Measurements from ENCODE around the gene FKBP5.
"Not testable (repeated sequence)": the region's sequence is repeated elsewhere in the genome, so short reads cannot be mapped to it uniquely, and the experiment has no call there.

Gene FKBP5

GRCh38 chr6:35718911-35719381, 30.2 kb upstream of the FKBP5 start:
- DNase-seq (no peak), ATAC-seq (replicated peaks) (no peak)
- Mint-ChIP-seq H3K4me1 (ENCODE audit: low read depth in 2 of 2) (peaks cover 29 to 45% of the 10 kb centered on the region in 2 donors), H3K27ac (peak overlapping the region in 1 of 2 donors; percentile 65), H3K9me3 (no peaks in the 10 kb centered on the region), H3K36me3 (ENCODE audit: insufficient read depth) (peaks cover 3% of the 10 kb centered on the region), H3K27me3 (no peaks in the 10 kb centered on the region), H3K4me3 (no peak overlapping the region)

GRCh38 chr6:35718375-35718736, 29.6 kb upstream of the FKBP5 start:
- Mint-ChIP-seq H3K9me3 (no peaks in the 10 kb centered on the region), H3K27me3 (no peaks in the 10 kb centered on the region), H3K4me1 (ENCODE audit: low read depth in 2 of 2) (peaks cover 28 to 48% of the 10 kb centered on the region in 2 donors), H3K36me3 (ENCODE audit: insufficient read depth) (peaks cover 3% of the 10 kb centered on the region), H3K4me3 (no peak overlapping the region), H3K27ac (peak overlapping the region in 1 of 2 donors; percentile 65)
- ATAC-seq (replicated peaks): no peak
- no peak for DNase-seq

GRCh38 chr6:35717449-35718374, 29.0 kb upstream of the FKBP5 start:
- H3K4me1 Mint-ChIP-seq (ENCODE audit: low read depth in 2 of 2): peaks cover 31 to 52% of the 10 kb centered on the region in 2 donors
- peak overlapping the region in 1 of 2 donors; percentile 14 for H3K27ac Mint-ChIP-seq
- no peaks in the 10 kb centered on the region for H3K9me3 Mint-ChIP-seq
- H3K27me3 Mint-ChIP-seq: no peaks in the 10 kb centered on the region
- peaks cover 3% of the 10 kb centered on the region for H3K36me3 Mint-ChIP-seq (ENCODE audit: insufficient read depth)
- no peak for DNase-seq
- ATAC-seq (replicated peaks): no peak
- H3K4me3 Mint-ChIP-seq: no peak overlapping the region

- DNase-seq (no peak), ATAC-seq (replicated peaks) (no peak)
- Mint-ChIP-seq H3K9me3 (no peaks in the 10 kb centered on the region), H3K36me3 (ENCODE audit: insufficient read depth) (peaks cover 3% of the 10 kb centered on the region), H3K27ac (no peak overlapping the region), H3K4me1 (ENCODE audit: low read depth in 2 of 2) (peaks cover 31 to 50% of the 10 kb centered on the region in 2 donors), H3K4me3 (no peak overlapping the region), H3K27me3 (no peaks in the 10 kb centered on the region)
Observed at GRCh38 chr6:35716798-35717197, 28.1 kb upstream of the FKBP5 start.

- Mint-ChIP-seq H3K4me1 (ENCODE audit: low read depth in 2 of 2) (peaks cover 39 to 41% of the 10 kb centered on the region in 2 donors), H3K36me3 (ENCODE audit: insufficient read depth) (peaks cover 6% of the 10 kb centered on the region), H3K9me3 (no peaks in the 10 kb centered on the region), H3K27ac (no peak overlapping the region), H3K27me3 (no peaks in the 10 kb centered on the region), H3K4me3 (no peak overlapping the region)
- ATAC-seq (replicated peaks) (no peak), DNase-seq (no peak)
Observed at GRCh38 chr6:35713006-35713767, 24.5 kb upstream of the FKBP5 start.

- no peaks in the 10 kb centered on the region for H3K9me3 Mint-ChIP-seq
Observed at GRCh38 chr6:35711731-35712130, 23.0 kb upstream of the FKBP5 start.

GRCh38 chr6:35710241-35710847, 21.6 kb upstream of the FKBP5 start:
- H3K36me3 Mint-ChIP-seq (ENCODE audit: insufficient read depth): peaks cover 3% of the 10 kb centered on the region
- H3K4me1 Mint-ChIP-seq (ENCODE audit: low read depth in 2 of 2): peaks cover 20 to 27% of the 10 kb centered on the region in 2 donors
- H3K9me3 Mint-ChIP-seq: no peaks in the 10 kb centered on the region
- peak overlapping the region; percentile 26 to 77 for H3K27ac Mint-ChIP-seq
- DNase-seq (peak in 2 of 3 experiments; percentile 36 to 37), ATAC-seq (replicated peaks) (peak; percentile 97)
- H3K27me3 Mint-ChIP-seq: no peaks in the 10 kb centered on the region
- peak overlapping the region; percentile 26 to 38 for H3K4me3 Mint-ChIP-seq

More at GRCh38 chr6:35711731-35712130, 23.0 kb upstream of the FKBP5 start:
- no peak for ATAC-seq (replicated peaks)
- DNase-seq: no peak
- peaks cover 3% of the 10 kb centered on the region for H3K36me3 Mint-ChIP-seq (ENCODE audit: insufficient read depth)
- no peak overlapping the region for H3K27ac Mint-ChIP-seq
- no peaks in the 10 kb centered on the region for H3K27me3 Mint-ChIP-seq
- peaks cover 29 to 30% of the 10 kb centered on the region in 2 donors for H3K4me1 Mint-ChIP-seq (ENCODE audit: low read depth in 2 of 2)
- H3K4me3 Mint-ChIP-seq: no peak overlapping the region

GRCh38 chr6:35708585-35708984, 19.9 kb upstream of the FKBP5 start:
- no peak overlapping the region for H3K27ac Mint-ChIP-seq
- no peak overlapping the region for H3K4me3 Mint-ChIP-seq
- ATAC-seq (replicated peaks) (no peak), DNase-seq (no peak)
- H3K36me3 Mint-ChIP-seq (ENCODE audit: insufficient read depth): peaks cover 3% of the 10 kb centered on the region
- H3K27me3 Mint-ChIP-seq: no peaks in the 10 kb centered on the region
- peaks cover 16 to 25% of the 10 kb centered on the region in 2 donors for H3K4me1 Mint-ChIP-seq (ENCODE audit: low read depth in 2 of 2)
- no peaks in the 10 kb centered on the region for H3K9me3 Mint-ChIP-seq

GRCh38 chr6:35707714-35708407, 19.1 kb upstream of the FKBP5 start:
- no peak overlapping the region for H3K27ac Mint-ChIP-seq
- no peaks in the 10 kb centered on the region for H3K9me3 Mint-ChIP-seq
- peaks cover 3% of the 10 kb centered on the region for H3K36me3 Mint-ChIP-seq (ENCODE audit: insufficient read depth)
- peaks cover 13 to 20% of the 10 kb centered on the region in 2 donors for H3K4me1 Mint-ChIP-seq (ENCODE audit: low read depth in 2 of 2)
- no peak for DNase-seq
- no peak for ATAC-seq (replicated peaks)
- H3K4me3 Mint-ChIP-seq: no peak overlapping the region
- no peaks in the 10 kb centered on the region for H3K27me3 Mint-ChIP-seq

GRCh38 chr6:35706468-35706867, 17.8 kb upstream of the FKBP5 start:
- Mint-ChIP-seq H3K27me3 (no peaks in the 10 kb centered on the region), H3K9me3 (no peaks in the 10 kb centered on the region)
- no peak for DNase-seq

GRCh38 chr6:35703554-35703953, 14.8 kb upstream of the FKBP5 start:
- Mint-ChIP-seq H3K9me3 (no peaks in the 10 kb centered on the region), H3K27me3 (no peaks in the 10 kb centered on the region), H3K4me1 (ENCODE audit: low read depth in 2 of 2) (peaks cover 2 to 6% of the 10 kb centered on the region in 2 donors), H3K36me3 (ENCODE audit: insufficient read depth) (no peaks in the 10 kb centered on the region), H3K27ac (no peak overlapping the region), H3K4me3 (no peak overlapping the region)
- DNase-seq: no peak
- no peak for ATAC-seq (replicated peaks)

More at GRCh38 chr6:35706468-35706867, 17.8 kb upstream of the FKBP5 start:
- H3K4me1 Mint-ChIP-seq (ENCODE audit: low read depth in 2 of 2): peaks cover 11 to 19% of the 10 kb centered on the region in 2 donors
- peaks cover 3% of the 10 kb centered on the region for H3K36me3 Mint-ChIP-seq (ENCODE audit: insufficient read depth)
- H3K4me3 Mint-ChIP-seq: no peak overlapping the region
- no peak overlapping the region for H3K27ac Mint-ChIP-seq
- no peak for ATAC-seq (replicated peaks)

- no peaks in the 10 kb centered on the region for H3K9me3 Mint-ChIP-seq
- no peaks in the 10 kb centered on the region for H3K27me3 Mint-ChIP-seq
- no peak for DNase-seq
- H3K36me3 Mint-ChIP-seq (ENCODE audit: insufficient read depth): no peaks in the 10 kb centered on the region
- H3K4me3 Mint-ChIP-seq: no peak overlapping the region
- H3K4me1 Mint-ChIP-seq (ENCODE audit: low read depth in 2 of 2): peaks cover 2% of the 10 kb centered on the region in 2 donors
- no peak overlapping the region for H3K27ac Mint-ChIP-seq
- ATAC-seq (replicated peaks): no peak
Observed at GRCh38 chr6:35698858-35699257, 10.1 kb upstream of the FKBP5 start.

GRCh38 chr6:35698430-35698829, 9.7 kb upstream of the FKBP5 start:
- H3K4me1 Mint-ChIP-seq (ENCODE audit: low read depth in 2 of 2); H3K9me3 Mint-ChIP-seq; H3K36me3 Mint-ChIP-seq (ENCODE audit: insufficient read depth); H3K27me3 Mint-ChIP-seq; ATAC-seq (replicated peaks); DNase-seq; H3K27ac Mint-ChIP-seq; H3K4me3 Mint-ChIP-seq: not testable (repeated sequence)

Data from effector memory CD8-positive, alpha-beta T cell (primary cell).